ENCODE results near the gene ATG4B.
"Not testable (repeated sequence)": the region's sequence is repeated elsewhere in the genome, so short reads cannot be mapped to it uniquely, and the experiment has no call there.

Gene ATG4B

DNA sequence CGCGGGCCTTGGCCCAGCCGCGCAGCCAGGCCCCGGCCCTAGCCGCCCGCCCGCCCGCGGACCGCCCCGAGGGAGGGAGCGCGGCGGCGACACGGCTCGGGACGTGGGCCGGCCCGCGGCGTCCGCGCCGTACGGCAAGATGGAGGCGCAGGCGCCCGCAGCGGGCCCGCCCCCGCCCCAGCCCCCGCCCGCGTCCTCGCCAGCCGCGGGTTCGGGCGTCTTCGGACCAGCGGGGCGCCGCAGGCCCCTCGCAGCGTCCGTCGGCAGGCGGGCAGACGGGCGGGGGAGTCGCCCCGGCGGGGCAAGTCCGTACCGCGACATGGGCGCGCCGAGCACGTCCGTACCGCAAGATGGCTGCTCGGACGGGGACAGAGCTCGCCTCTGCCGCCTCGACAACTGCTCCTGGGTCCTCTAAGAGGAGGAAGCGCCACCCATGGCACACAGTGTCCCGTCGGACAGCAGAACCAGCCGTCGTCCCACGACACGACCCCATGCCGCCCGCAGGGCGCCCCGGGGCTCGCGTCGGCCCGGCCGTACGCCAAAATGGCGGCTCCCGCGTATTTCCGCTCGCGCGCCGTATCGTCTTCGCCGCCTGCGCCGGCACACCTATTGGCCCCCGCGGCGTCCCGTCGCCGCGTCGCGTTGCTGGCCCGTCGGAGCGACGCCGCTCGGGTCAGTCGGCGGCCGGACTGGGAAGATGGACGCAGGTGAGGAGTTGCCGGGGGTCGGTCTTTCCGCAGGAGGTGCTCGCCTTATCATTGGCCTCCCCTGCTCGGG is at the start of gene ATG4B, which contains the start of gene THAP4:
ATG4B (plus strand) TSS at position 676 of the 777 bp plus-strand sequence; CDS start at position 698, 22 bp downstream.
THAP4 (minus strand) TSS at position 141 of the 777 bp plus-strand sequence. CDS start 141 bp downstream, outside the sequence.
- DNase-seq, result peak; percentile 50

DNA sequence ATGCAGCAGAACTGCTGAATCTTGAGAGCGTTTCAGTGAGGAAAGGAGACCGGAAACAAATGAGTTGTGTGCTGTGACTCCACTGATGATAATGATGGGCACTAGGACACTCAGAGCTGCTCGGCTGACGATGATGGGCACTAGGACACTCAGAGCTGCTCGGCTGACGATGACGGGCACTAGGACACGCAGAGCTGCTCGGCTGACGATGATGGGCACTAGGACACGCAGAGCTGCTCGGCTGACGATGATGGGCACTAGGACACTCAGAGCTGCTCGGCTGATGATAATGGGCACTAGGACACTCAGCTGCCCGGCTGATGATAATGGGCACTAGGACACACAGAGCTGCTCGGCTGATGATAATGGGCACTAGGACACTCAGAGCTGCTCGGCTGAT is 47.6 kb upstream of the ATG4B start:
- DNase-seq, result not testable (repeated sequence)

DNA sequence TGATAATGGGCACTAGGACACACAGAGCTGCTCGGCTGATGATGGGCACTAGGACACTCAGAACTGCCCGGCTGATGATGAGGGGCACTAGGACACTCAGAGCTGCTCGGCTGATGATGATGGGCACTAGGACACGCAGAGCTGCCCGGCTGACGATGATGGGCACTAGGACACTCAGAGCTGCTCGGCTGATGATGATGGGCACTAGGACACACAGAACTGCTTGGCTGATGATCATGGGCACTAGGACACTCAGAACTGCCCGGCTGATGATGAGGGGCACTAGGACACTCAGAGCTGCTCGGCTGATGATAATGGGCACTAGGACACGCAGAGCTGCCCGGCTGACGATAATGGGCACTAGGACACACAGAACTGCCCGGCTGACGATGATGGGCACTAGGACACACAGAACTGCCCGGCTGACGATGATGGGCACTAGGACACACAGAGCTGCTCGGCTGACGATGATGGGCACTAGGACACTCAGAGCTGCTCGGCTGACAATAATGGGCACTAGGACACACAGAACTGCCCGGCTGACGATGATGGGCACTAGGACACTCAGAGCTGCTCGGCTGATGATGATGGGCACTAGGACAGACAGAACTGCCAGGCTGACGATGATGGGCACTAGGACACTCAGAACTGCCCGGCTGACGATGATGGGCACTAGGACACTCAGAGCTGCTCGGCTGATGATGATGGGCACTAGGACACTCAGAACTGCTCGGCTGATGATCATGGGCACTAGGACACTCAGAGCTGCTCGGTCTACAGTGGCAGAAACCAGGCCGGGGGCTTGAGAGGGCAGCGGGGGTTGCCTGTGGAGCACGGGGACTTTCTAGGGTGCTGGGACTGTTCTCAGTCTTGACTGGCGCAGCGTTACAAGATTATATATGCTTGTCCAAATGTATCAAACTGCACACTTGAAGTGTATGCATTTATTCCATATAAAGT is 46.7 kb upstream of the ATG4B start:
- not testable (repeated sequence) for DNase-seq

DNA sequence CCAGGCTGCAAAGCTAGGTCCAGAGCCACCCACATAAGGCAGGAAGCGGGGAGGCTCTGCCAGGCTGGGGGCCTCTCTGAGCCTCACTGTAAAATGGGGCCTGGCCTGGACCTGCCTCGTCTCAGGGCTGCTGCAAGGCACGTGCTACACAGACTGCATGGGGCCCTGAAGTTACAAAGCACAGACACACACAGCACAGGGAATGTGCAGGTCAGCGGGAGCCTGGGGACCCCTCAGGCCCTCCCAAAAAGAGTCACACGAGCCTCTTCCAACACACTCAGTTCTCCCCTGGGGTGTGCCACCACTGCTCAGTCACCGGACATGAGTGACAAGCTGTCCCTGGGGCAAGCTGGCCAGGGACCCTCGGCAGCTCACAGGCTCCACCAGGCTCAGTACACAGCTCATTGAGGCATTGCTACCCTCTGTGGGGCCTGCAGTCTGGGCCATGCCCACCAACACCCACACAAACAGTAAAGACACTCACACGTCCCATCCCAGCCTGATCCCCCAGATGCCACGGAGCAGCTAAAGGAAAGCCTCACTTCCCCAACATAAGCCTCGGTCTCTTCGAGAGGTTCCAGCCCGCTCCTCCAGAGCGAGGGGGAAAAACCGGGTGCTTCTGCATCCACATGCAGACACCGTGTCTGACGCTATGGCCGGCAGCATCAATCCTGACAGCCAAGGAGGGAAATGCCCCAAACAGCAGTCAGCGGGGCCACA is 45.2 kb upstream of the ATG4B start:
- DNase-seq, result no peak

DNA sequence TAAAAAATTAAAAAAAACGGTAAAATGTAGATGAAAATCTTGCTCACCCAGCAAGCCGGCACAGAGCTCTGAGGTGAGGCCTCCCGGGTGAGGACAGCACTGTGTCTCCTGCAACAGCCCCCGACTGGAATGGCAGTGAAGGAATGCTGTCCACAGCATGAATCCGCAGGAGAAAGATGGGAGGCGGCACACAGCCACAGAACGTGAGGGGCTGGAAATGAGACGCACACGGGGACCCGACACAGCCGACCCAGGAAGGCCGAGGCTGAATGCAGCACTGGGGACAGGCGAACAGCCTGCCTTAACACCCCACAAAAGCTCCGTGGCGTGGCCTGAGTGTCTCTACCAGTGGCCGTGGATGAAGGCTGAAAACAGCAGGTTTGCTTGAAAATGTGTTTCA is 44.2 kb upstream of the ATG4B start:
- no peak for DNase-seq

DNA sequence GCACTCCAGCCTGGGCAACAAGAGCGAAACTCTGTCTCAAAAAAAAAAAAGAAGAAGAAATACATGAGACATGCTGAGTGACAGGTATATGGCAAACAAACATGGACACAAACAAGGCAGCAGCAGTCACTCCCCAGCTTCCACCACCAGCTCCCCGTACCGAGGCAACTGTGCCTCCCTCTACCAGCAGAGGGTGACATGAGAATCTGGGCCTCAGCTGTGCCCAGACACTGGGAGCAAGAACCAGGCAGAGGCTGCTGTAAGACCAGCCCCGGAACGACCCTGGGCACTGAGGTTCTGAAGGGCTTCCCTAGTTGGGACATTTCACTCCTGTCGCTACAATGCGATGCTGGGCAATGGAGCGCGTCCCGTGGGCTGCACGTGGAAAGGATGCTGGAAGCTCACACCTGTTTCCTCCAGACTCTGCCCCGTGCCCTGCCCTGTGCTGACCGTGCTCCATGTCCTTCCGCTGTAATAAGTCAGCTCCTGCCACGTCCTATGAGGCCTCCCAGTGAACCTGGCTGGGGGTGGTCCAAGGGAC is 41.8 kb upstream of the ATG4B start:
- DNase-seq, result no peak

DNA sequence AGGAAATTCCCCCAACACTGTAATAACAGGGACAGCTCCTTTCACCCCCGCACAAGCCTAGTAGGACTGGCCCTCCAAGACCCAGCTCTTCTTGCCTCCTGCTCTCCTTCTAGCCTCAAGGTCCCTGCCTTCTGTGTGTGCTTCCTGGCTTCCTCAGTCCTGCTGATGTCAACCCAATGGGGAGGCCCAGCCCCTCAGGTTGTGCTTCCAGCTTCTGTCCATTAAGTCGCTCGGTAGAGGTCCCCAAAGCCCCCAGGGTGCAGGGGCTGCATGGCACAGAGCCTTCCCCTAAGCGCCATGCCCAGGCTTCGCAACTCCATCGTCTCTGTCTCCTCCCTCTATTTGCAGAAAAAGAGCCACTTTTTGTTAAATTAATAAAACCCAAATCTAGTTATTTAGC is 39.9 kb upstream of the ATG4B start:
- no peak for DNase-seq

DNA sequence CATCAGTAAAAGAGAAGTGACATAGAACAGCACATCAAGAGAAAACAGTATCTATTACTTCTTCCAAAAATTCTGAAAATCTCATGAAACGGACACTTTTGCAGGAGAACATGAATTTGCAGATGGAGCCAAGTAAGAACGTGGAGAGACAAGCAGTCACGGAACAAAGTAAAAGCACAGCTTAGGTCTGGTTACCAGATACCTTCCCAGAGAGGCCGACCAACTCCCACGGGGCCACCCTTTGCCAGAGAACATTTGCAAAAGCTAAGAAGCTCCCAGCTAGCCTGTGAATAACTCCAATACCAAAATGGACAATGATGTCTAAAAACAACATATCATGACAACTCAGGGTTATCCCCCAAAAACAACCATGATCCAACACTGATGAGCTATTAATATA is 39.4 kb upstream of the ATG4B start:
- no peak for DNase-seq

DNA sequence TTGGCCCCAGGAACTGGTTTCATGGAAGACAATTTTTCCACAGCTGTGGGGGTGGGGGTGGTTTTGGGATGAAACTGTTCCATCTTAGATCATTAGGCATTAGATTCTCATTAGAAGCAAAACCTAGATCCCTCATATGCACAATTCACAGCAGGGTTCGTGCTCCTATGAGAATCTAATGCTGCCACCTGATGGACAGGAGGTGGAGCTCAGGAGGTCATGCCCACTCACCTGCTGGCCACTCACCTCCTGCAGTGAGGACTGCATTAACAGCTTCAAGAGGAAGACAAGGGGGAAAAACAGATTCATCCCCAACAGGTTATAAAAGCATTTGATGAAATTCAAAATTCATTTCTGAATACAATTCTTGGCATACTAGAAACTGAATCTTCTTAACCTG is 39.0 kb upstream of the ATG4B start:
- DNase-seq, result no peak

DNA sequence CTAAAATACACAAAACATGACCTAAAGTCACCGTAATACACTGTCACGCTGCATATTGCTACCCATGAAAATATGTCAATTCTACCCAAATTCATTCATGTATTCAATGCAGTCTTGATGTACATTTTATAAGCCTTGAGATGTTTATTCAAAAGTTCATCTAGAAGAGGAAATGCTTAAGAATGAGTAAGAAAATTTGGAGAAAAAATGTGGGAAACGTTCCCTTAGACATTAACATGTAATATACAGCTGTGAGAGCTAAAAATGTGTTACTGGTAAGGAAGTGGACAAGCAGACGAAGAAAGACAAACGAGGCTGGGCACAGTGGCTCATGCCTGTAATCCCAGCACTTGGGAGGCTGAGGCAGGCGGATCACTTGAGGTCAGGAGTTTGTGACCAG is 37.9 kb upstream of the ATG4B start:
- no peak for DNase-seq

DNA sequence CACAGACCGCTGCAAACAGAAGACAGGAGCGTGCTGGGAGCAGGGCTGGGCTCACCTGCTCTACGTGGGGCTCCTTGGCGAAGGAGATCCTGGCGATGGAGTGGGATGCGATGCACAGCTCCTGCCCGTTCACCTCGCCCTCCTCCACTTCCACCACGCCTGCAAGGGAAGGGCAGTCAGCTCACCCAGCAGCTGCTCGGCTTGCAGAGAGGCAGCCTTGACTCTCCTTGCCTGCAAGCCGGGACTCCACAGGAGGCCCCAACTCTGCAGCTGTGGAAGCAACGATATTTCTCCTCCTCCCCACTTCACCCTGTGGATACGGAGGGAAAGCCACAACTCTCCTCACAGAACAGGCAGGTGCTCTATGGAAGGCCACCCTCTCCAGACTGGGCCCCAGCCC is 35.7 kb upstream of the ATG4B start:
- DNase-seq, result no peak

DNA sequence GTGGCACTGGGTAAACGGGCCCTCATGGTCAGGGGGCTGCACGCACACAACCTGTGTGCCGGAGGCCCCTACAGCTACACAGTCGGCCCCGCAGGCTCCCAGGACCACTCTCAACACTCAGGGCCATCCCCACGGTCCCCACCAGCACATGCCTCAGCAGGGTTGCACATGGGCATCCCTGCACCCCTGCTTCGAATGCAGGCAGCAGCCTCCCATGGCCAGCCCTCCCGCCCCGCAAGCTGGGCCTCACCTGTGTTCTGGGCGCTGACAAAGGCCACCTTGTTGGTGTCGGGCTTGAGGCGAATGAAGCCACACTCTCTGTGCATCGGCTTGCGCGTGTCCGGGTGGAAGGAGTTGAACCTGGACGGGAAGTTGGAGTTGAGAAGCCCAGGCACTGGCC is 34.8 kb upstream of the ATG4B start:
- DNase-seq, result no peak

DNA sequence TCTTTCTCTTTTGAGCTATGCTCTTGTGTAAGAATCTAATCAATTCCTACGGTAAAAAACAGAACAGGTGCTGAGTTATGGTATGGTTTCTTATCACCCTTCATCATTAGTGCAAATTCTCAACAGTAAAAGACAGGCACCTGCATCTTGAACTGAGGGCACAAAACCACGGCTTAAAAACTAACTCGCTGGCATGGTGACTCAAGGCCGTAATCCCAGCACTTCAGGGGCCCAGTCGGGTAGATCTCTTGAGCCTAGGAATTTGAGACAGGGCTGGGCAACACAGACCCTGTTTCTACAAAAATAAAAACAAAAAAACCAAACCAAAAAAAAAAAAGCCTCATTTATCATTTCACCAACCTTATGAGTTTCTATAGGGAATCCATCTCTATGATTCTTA is 33.8 kb upstream of the ATG4B start:
- DNase-seq, result no peak

DNA sequence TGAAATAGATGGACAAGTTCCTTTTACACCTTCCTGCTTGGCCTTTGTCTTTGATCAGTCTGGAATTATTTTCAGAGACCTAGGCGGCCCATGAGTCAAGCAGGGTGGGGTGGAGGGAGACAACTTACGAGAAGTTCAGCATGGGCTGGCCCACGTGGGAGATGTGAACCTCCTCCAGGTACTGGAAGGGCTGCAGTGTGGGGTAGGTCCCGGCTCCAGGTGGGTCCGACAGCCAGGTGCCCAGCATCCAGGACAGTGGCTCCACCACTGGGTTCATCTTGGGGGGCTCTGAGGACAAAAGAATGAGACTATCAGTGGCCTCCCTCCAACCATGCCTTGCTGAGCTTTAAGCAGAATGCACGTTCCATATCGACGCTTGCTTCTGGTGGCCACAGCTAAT is 31.3 kb upstream of the ATG4B start:
- DNase-seq, result no peak

DNA sequence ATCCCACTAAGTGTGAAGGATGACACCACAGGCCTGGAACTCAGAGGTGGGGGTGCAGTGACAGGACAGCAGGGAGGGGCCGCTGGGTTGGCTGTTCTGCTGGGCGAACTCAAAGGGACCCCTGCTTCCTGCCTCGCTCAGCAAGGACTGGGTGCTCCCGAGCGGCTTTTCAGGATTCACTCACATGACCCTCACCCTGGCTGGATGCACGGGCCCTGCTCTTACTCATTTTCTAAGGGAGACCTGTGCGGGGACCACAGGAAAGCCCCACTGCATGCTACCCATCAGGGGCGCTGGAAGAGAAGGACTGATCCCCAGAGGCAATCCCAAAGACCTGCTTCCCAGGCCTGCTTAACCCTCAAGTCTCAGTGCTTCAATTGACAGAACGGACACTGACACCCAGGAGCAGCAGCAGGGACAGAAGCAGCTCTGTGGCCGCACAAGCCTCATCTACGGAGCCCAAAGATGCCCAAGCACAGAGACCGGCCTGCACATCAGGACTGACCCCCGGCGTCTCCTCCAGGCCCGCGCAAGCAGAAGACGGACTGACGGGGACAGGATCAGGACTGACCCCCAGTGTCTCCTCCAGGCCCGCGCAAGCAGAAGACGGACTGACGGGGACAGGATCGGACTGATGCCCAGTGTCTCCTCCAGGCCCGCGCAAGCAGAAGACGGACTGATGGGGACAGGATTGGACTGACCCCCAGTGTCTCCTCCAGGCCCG is 30.2 kb upstream of the ATG4B start:
- no peak for DNase-seq

DNA sequence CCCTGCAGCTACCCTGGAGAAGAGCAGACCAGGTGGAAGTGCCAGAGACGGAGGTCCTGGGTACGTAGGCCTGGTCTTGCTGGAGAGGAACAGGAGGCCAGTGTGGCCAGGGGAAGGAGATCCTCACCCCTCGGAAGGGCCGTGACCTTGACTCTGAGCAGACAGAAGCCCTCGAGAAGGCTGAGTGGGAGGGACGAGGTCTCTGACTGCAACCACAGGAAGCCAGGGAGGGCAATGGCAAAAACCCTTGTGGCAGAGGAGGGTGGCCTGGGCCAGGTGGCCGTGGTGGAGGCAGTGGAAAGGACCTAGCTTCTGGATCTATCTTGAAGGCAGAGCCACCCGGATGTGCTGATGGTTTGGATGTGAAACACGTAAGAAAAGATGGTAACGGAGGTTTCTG is 28.6 kb upstream of the ATG4B start:
- DNase-seq, result no peak

DNA sequence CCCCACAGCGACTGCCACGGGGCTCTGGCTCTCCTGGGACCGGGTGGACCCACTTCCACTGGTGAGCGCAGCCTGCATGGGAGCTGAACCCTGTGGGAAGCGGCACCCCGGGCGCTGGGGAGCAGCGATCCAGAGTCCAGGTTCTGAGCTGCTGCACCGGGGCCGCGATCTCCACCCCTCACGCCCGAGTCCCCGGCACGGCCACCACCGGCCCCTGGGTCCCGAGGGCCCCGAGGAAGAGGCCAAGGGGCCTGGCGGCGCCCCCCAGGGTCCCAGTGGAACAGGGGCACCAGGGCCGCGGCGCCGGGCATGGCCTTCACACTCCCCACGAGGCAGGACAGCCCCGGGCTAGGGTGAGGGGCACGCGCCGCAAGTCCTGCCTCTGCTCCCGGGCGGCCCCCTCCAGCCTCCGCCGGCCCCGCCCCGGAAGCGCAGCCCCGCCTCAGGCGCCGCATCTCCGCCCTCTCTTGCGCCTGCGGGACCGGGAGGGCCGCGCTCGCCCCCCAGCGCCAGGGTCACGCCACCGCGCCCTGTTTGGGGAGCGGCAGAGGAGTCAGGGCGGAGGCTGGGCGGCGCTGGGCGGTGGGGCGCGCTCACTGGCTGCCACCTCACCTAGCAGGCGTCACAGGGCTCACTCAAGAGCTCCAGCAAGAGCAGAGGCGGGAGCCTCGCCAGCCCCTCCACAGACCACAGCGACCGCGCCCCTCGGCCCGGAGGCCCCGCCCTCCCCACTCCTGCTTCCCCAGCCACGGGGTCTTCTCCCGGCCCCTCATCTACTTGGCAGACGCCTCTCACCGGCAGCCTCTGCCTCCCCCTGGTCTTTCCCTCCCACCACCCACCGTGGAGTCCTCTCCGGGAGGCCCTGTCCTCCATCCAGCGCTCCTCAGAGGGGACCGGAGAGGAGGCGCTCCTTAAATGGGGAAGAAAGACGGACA is 27.4 kb upstream of the ATG4B start:
- no peak for DNase-seq

DNA sequence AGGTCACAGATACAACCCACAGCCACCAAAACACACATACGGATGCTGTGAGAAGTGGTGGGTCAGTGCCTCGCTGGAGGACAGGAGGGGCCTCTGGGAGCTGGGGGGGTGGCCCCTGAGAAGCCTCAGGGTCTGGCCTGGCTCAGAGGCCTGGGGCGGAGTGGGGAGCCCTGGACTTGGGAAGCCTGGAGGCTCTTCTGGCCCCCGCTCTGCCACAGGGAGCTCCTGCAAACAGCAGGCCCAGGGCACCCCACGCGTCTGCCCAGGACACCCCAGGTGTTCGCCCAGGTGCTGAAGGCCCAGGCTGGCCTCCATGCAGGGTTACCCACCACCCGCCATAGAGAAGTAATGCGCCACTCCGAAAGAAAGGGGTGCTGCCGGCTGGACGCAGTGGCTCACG is 26.4 kb upstream of the ATG4B start:
- DNase-seq, result no peak

DNA sequence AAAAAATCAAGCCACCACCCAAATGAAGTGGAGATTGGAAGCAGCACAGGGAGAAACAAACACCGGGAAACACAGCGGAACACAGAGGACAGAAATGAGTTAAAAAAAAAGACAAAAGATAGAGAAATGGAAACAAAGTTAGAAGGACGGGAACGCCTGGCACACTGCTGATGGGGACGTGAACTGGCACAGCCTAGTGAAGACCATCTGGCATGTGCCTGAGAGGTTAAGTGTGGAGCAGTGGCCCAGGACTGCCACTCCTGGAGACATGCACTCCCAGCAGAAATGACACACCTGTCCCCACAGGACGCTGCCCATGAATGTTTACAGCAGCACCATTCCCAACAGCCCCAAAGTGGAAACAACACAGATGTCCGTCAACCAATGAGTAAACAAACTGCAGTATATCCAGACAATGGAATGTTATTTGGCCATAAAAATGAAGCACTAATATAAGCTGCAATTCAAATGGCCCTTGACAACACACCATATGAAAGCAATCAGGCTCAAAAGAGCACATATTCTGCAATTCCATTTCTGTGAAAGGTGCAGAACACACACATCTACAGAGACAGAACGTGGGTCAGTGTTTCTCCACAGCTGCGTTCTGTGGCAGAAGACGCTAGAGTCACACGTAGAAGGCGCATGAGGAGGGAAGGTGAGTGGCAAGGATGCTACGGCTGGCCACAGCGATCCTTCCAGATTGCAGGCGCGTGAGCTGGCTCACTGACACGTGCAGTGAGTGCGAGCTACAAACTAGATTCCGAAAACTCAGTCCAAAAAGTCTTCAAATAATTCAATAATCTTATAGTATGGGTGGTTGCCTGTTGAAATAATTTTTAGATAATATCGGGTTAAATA is 25.1 kb upstream of the ATG4B start:
- DNase-seq, result peak; percentile 2

All from NCI-H1694 treated with DMSO at 0.1 percent for 48 hours (cell line).